Measurements from ENCODE around the gene ADSL. TPM values are rescaled to one million over a fixed set of nuclear protein-coding genes. Genes with fewer than 3 reads are reported as not detected.
A peak's percentile ranks its signal among the peaks of the same experiment; 100 is the strongest.

Gene ADSL
- total and polyA plus RNA-seq, 8 donors = 17.0 to 167 (median 36.6) TPM

- H3K36me3 ChIP-seq = peaks cover 88 to 100% (median 99%) of the 10 kb centered on the region in 4 donors
- intact Hi-C loops (cut with DNase I; ENCODE audit: low total_unique reads) = no loop called here
These were observed 78.8 kb downstream of the ADSL start for GRCh38 chr22:40425082-40425481.

DNA sequence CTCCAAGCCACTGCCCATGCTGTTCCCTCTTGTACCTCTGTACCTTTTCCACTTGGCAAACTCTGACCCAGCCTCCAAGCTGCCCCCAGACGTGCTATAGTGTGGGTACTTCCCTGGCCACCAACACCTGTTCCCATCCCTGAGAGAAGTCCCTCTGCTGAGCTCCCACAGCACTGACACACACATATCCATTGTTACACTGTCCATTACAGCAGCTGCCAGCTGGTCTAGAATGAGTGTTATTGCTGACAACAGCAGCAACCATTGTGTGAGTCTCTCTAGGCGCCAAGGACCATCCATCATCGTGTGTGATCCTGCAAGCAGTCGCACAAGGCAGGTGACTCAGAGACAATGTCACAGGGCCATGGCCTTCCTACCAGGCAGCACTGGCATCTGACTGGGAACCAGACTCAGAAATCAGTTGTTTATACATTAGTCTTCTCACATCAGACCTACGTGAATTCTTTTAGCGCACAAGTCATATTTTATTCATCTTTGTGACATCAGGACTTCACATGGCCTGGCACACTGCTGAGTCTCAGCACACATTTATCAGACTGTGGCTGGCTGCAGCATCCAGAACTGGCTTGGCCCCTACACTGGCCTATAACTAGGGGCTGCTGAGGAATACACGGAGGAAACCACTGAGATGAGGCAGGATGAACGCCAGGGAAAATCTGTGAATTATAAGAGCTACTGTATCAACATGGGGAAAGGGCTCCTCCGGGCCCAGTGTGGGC is 80.5 kb downstream of the ADSL start:
- intact Hi-C loops (cut with DNase I; ENCODE audit: low total_unique reads) = no loop called here
- TF ChIP-seq CTCF (IDR thresholded peaks at IDR 0.05) (no peak), EP300 (IDR thresholded peaks at IDR 0.05) (no peak), POLR2AphosphoS5 (IDR thresholded peaks at IDR 0.05) (no peak), POLR2A (IDR thresholded peaks at IDR 0.05) (no peak)
- H3K27ac ChIP-seq = peak overlapping the region in 2 of 5 donors; percentile 16 to 23
- DNase-seq = peak in 1 of 2 donors; percentile 76
- H3K9me3 ChIP-seq = no peaks in the 10 kb centered on the region
- H3K36me3 ChIP-seq = peaks cover 80 to 98% (median 97%) of the 10 kb centered on the region in 4 donors
- H3K4me1 ChIP-seq = peaks cover 0 to 13% (median 6%) of the 10 kb centered on the region in 4 donors
- H3K4me3 ChIP-seq = no peak overlapping the region
- 79 to 88% (median 83%) methylated on average over 9 of the region's 9 CpGs for WGBS, 5 donors
- H3K27me3 ChIP-seq = no peaks in the 10 kb centered on the region

More at GRCh38 chr22:40425082-40425481, 78.8 kb downstream of the ADSL start:
- no peak for DNase-seq
- no peak overlapping the region for H3K27ac ChIP-seq
- no peaks in the 10 kb centered on the region for H3K27me3 ChIP-seq
- H3K9me3 ChIP-seq = no peaks in the 10 kb centered on the region
- 84 to 93% (median 90%) methylated on average over 5 of the region's 5 CpGs for WGBS, 5 donors
- peaks cover 0 to 13% (median 2%) of the 10 kb centered on the region in 4 donors for H3K4me1 ChIP-seq
- TF ChIP-seq CTCF (IDR thresholded peaks at IDR 0.05) (no peak), POLR2AphosphoS5 (IDR thresholded peaks at IDR 0.05) (no peak), EP300 (IDR thresholded peaks at IDR 0.05) (no peak), POLR2A (IDR thresholded peaks at IDR 0.05) (no peak)
- no peak overlapping the region for H3K4me3 ChIP-seq

- no peak for DNase-seq
- H3K27ac ChIP-seq = no peak overlapping the region
- H3K27me3 ChIP-seq = no peaks in the 10 kb centered on the region
- 92 to 98% (median 96%) methylated on average over 4 of the region's 4 CpGs for WGBS, 5 donors
- no peaks in the 10 kb centered on the region for H3K9me3 ChIP-seq
- intact Hi-C loops (cut with DNase I; ENCODE audit: low total_unique reads) = no loop called here
- no peak for TF ChIP-seq POLR2AphosphoS5 (IDR thresholded peaks at IDR 0.05)
- no peak for TF ChIP-seq CTCF (IDR thresholded peaks at IDR 0.05)
- no peak for TF ChIP-seq POLR2A (IDR thresholded peaks at IDR 0.05)
- TF ChIP-seq EP300 (IDR thresholded peaks at IDR 0.05) = no peak
- H3K4me1 ChIP-seq = peaks cover 0 to 26% (median 12%) of the 10 kb centered on the region in 4 donors
- H3K36me3 ChIP-seq = peaks cover 60 to 94% (median 77%) of the 10 kb centered on the region in 4 donors
- H3K4me3 ChIP-seq = no peak overlapping the region
These were observed 82.5 kb downstream of the ADSL start for GRCh38 chr22:40428796-40429195.

- intact Hi-C loops (cut with DNase I; ENCODE audit: low total_unique reads) = no loop called here
- DNase-seq = peak in 1 of 2 donors; percentile 3
- Histone ChIP-seq H3K27me3 (no peaks in the 10 kb centered on the region), H3K36me3 (peaks cover 54 to 94% (median 74%) of the 10 kb centered on the region in 4 donors), H3K4me3 (no peak overlapping the region), H3K9me3 (no peaks in the 10 kb centered on the region), H3K4me1 (peaks cover 0 to 33% (median 15%) of the 10 kb centered on the region in 4 donors), H3K27ac (no peak overlapping the region)
- 94 to 96% (median 95%) methylated on average over 4 of the region's 4 CpGs for WGBS, 5 donors
- TF ChIP-seq EP300 (IDR thresholded peaks at IDR 0.05) (no peak), POLR2AphosphoS5 (IDR thresholded peaks at IDR 0.05) (no peak), POLR2A (IDR thresholded peaks at IDR 0.05) (no peak), CTCF (IDR thresholded peaks at IDR 0.05) (no peak)
These were observed 83.2 kb downstream of the ADSL start for GRCh38 chr22:40429481-40429880.

Measured in stomach (tissue), 9 donors.